CD8-positive, alpha-beta memory T cell (primary cell): ENCODE results near the gene EPN3. TPM values are rescaled to one million over a fixed set of nuclear protein-coding genes. Genes with fewer than 3 reads are reported as not detected.

ENCODE experiments used
- CTCF ChIA-PET: fragments of 350-600 bp; sonication (Branson Sonifier 250); formaldehyde crosslinking; loops from one replicate; lab custom pipeline; 2021; ENCODE audit warnings: antibody characterized with exemption; lab: Charles Lee
- POLR2A ChIA-PET: fragments of 350-600 bp; sonication (Branson Sonifier 250); formaldehyde crosslinking; loops from one replicate; lab custom pipeline; 2021; ENCODE audit warnings: antibody characterized with exemption; lab: Charles Lee
- DNase-seq, 5 donors: peaks; one replicate each; pipeline versions ENCODE4 v3.0.0 to v3.0.0-alpha.2; 2020 to 2022; ENCODE audit warnings: mixed read lengths in 1 of 5
- H3K27ac ChIP-seq: one replicate; pipeline ENCODE4 v1.7.0; 2013; ENCODE audit warnings: low read depth, mild to moderate bottlenecking, low read length, moderate library complexity
- H3K27me3 ChIP-seq: 2 replicates; pipeline ENCODE4 v1.7.0; 2013; ENCODE audit warnings: low read length, mild to moderate bottlenecking; ENCODE audit not compliant: insufficient read depth, poor library complexity, severe bottlenecking
- H3K36me3 ChIP-seq: 2 replicates; pipeline ENCODE4 v1.7.0; 2013; ENCODE audit warnings: mild to moderate bottlenecking, low read length, moderate library complexity; ENCODE audit not compliant: insufficient read depth
- H3K4me1 ChIP-seq: 2 replicates; pipeline ENCODE4 v1.7.0; 2013; ENCODE audit warnings: mild to moderate bottlenecking, low read length, moderate library complexity; ENCODE audit not compliant: insufficient read depth
- H3K4me3 ChIP-seq: 2 replicates; pipeline ENCODE4 v1.7.0; 2013; ENCODE audit warnings: mild to moderate bottlenecking, low read length
- H3K9me3 ChIP-seq: 2 replicates; pipeline ENCODE4 v1.7.0; 2013; ENCODE audit warnings: mild to moderate bottlenecking, low read length
- H3K27ac Mint-ChIP-seq, 8 donors: one replicate each; pipeline ENCODE4 v1.8.0; 2020 to 2021; ENCODE audit warnings: mixed read lengths in 8 of 8, mild to moderate bottlenecking in 6 of 8, inconsistent platforms in 3 of 8, moderate library complexity in 3 of 8
- H3K27me3 Mint-ChIP-seq, 2 donors: one replicate each; pipeline ENCODE4 v1.8.0; 2020 to 2021; ENCODE audit warnings: mixed read lengths in 2 of 2, mild to moderate bottlenecking in 1 of 2, moderate library complexity in 1 of 2
- H3K36me3 Mint-ChIP-seq, 3 donors: one replicate each; pipeline ENCODE4 v1.8.0; 2020 to 2021; ENCODE audit warnings: mixed read lengths in 3 of 3, inconsistent platforms in 1 of 3, mild to moderate bottlenecking in 1 of 3
- H3K4me1 Mint-ChIP-seq, 3 donors: one replicate each; pipeline ENCODE4 v1.8.0; 2020 to 2021; ENCODE audit warnings: mixed read lengths in 3 of 3, inconsistent platforms in 1 of 3, mild to moderate bottlenecking in 1 of 3
- H3K4me3 Mint-ChIP-seq, 7 donors: one replicate each; pipeline ENCODE4 v1.8.0; 2020 to 2021; ENCODE audit warnings: mixed read lengths in 7 of 7, mild to moderate bottlenecking in 6 of 7, moderate library complexity in 4 of 7, inconsistent platforms in 2 of 7
- H3K9me3 Mint-ChIP-seq, 5 donors: one replicate each; pipeline ENCODE4 v1.8.0; 2020 to 2022; ENCODE audit warnings: mixed read lengths in 5 of 5, mild to moderate bottlenecking in 3 of 5, moderate library complexity in 2 of 5, inconsistent platforms in 1 of 5
- polyA plus RNA-seq: library from polyadenylated mRNA; unstranded; fragments of 300-500 nt; fragmentation: Illumina TruSeq; gene quantifications from one replicate; pipeline ENCODE4 v1.2.3, GENCODE V29; 2021
- total RNA-seq, 2 experiments: library from RNA; stranded (reverse); gene quantifications; one replicate each; pipeline ENCODE4 v1.2.3, GENCODE V29; 2021

The EPN3 gene
- total and polyA plus RNA-seq, 3 experiments from 2014 or later: not detected

- ChIA-PET POLR2A (no interaction called here), CTCF (no interaction called here)
- H3K27me3 ChIP-seq: no peaks in the 10 kb centered on the region
- Mint-ChIP-seq H3K36me3 (no peaks in the 10 kb centered on the region), H3K27ac (no peak overlapping the region), H3K4me1 (no peaks in the 10 kb centered on the region), H3K27me3 (peaks cover 9 to 13% of the 10 kb centered on the region in 2 donors), H3K9me3 (no peaks in the 10 kb centered on the region), H3K4me3 (no peak overlapping the region)
- H3K36me3 ChIP-seq: no peaks in the 10 kb centered on the region
- no peaks in the 10 kb centered on the region for H3K4me1 ChIP-seq
- H3K27ac ChIP-seq: no peak overlapping the region
- no peaks in the 10 kb centered on the region for H3K9me3 ChIP-seq
- no peak for DNase-seq
- no peak overlapping the region for H3K4me3 ChIP-seq
Observed at GRCh38 chr17:50585891-50586290, 53.4 kb downstream of the EPN3 start.

GRCh38 chr17:50586421-50587247 lies 54.1 kb downstream of the EPN3 start:
- Histone ChIP-seq H3K4me3 (no peak overlapping the region), H3K27ac (no peak overlapping the region), H3K27me3 (no peaks in the 10 kb centered on the region), H3K36me3 (no peaks in the 10 kb centered on the region), H3K9me3 (no peaks in the 10 kb centered on the region), H3K4me1 (no peaks in the 10 kb centered on the region)
- H3K4me1 Mint-ChIP-seq: no peaks in the 10 kb centered on the region
- ChIA-PET POLR2A (no interaction called here), CTCF (no interaction called here)
- no peak overlapping the region for H3K27ac Mint-ChIP-seq
- H3K9me3 Mint-ChIP-seq: no peaks in the 10 kb centered on the region
- peaks cover 9 to 10% of the 10 kb centered on the region in 2 donors for H3K27me3 Mint-ChIP-seq
- no peak for DNase-seq
- no peaks in the 10 kb centered on the region for H3K36me3 Mint-ChIP-seq
- no peak overlapping the region for H3K4me3 Mint-ChIP-seq

GRCh38 chr17:50587571-50587970 lies 55.0 kb downstream of the EPN3 start:
- Mint-ChIP-seq H3K4me3 (no peak overlapping the region), H3K9me3 (no peaks in the 10 kb centered on the region), H3K4me1 (no peaks in the 10 kb centered on the region), H3K27ac (no peak overlapping the region), H3K36me3 (no peaks in the 10 kb centered on the region), H3K27me3 (peaks cover 2 to 5% of the 10 kb centered on the region in 2 donors)
- ChIA-PET POLR2A (no interaction called here), CTCF (no interaction called here)
- Histone ChIP-seq H3K36me3 (no peaks in the 10 kb centered on the region), H3K27ac (no peak overlapping the region), H3K4me3 (no peak overlapping the region), H3K4me1 (no peaks in the 10 kb centered on the region), H3K9me3 (no peaks in the 10 kb centered on the region), H3K27me3 (no peaks in the 10 kb centered on the region)
- no peak for DNase-seq

- Mint-ChIP-seq H3K4me1 (no peaks in the 10 kb centered on the region), H3K9me3 (no peaks in the 10 kb centered on the region), H3K4me3 (no peak overlapping the region), H3K36me3 (no peaks in the 10 kb centered on the region), H3K27ac (no peak overlapping the region), H3K27me3 (peaks cover 0 to 6% of the 10 kb centered on the region in 2 donors)
- H3K27me3 ChIP-seq: no peaks in the 10 kb centered on the region
- DNase-seq: no peak
- no peaks in the 10 kb centered on the region for H3K36me3 ChIP-seq
- H3K4me3 ChIP-seq: no peak overlapping the region
- POLR2A ChIA-PET: no interaction called here
- CTCF ChIA-PET: no interaction called here
- H3K9me3 ChIP-seq: no peaks in the 10 kb centered on the region
- H3K4me1 ChIP-seq: no peaks in the 10 kb centered on the region
- no peak overlapping the region for H3K27ac ChIP-seq
Observed at GRCh38 chr17:50588391-50589049, 56.0 kb downstream of the EPN3 start.

GRCh38 chr17:50589095-50589705 lies 56.7 kb downstream of the EPN3 start:
- H3K4me3 Mint-ChIP-seq: no peak overlapping the region
- H3K9me3 Mint-ChIP-seq: no peaks in the 10 kb centered on the region
- no peaks in the 10 kb centered on the region for H3K27me3 ChIP-seq
- H3K9me3 ChIP-seq: no peaks in the 10 kb centered on the region
- H3K27ac Mint-ChIP-seq: peak overlapping the region in 1 of 8 donors; percentile 76
- CTCF ChIA-PET: no interaction called here
- H3K27me3 Mint-ChIP-seq: peaks cover 0 to 6% of the 10 kb centered on the region in 2 donors
- H3K36me3 Mint-ChIP-seq: no peaks in the 10 kb centered on the region
- H3K4me1 ChIP-seq: no peaks in the 10 kb centered on the region
- no peak overlapping the region for H3K4me3 ChIP-seq
- POLR2A ChIA-PET: no interaction called here
- no peaks in the 10 kb centered on the region for H3K4me1 Mint-ChIP-seq
- no peak overlapping the region for H3K27ac ChIP-seq
- DNase-seq: no peak
- H3K36me3 ChIP-seq: no peaks in the 10 kb centered on the region

- no peaks in the 10 kb centered on the region for H3K9me3 ChIP-seq
- Mint-ChIP-seq H3K36me3 (no peaks in the 10 kb centered on the region), H3K4me1 (no peaks in the 10 kb centered on the region), H3K9me3 (no peaks in the 10 kb centered on the region), H3K27me3 (peaks cover 4 to 8% of the 10 kb centered on the region in 2 donors), H3K27ac (no peak overlapping the region), H3K4me3 (no peak overlapping the region)
- CTCF ChIA-PET: no interaction called here
- H3K4me3 ChIP-seq: no peak overlapping the region
- H3K27ac ChIP-seq: no peak overlapping the region
- H3K27me3 ChIP-seq: no peaks in the 10 kb centered on the region
- POLR2A ChIA-PET: no interaction called here
- no peaks in the 10 kb centered on the region for H3K36me3 ChIP-seq
- no peak for DNase-seq
- no peaks in the 10 kb centered on the region for H3K4me1 ChIP-seq
Observed at GRCh38 chr17:50590946-50591737, 58.6 kb downstream of the EPN3 start.

- CTCF ChIA-PET: no interaction called here
- POLR2A ChIA-PET: no interaction called here
- H3K9me3 ChIP-seq: no peaks in the 10 kb centered on the region
- no peaks in the 10 kb centered on the region for H3K27me3 ChIP-seq
- Mint-ChIP-seq H3K27ac (no peak overlapping the region), H3K4me3 (no peak overlapping the region), H3K27me3 (peaks cover 4 to 8% of the 10 kb centered on the region in 2 donors), H3K9me3 (no peaks in the 10 kb centered on the region), H3K36me3 (no peaks in the 10 kb centered on the region), H3K4me1 (no peaks in the 10 kb centered on the region)
- no peak overlapping the region for H3K4me3 ChIP-seq
- DNase-seq: no peak
- H3K36me3 ChIP-seq: no peaks in the 10 kb centered on the region
- H3K4me1 ChIP-seq: no peaks in the 10 kb centered on the region
- no peak overlapping the region for H3K27ac ChIP-seq
Observed at GRCh38 chr17:50593321-50593720, 60.8 kb downstream of the EPN3 start.
